SK-N-SH (cell line): ENCODE measurements around the gene P2RX4.

Source experiments
- RFX5 ChIP-seq: IDR thresholded peaks from 2 replicates; pipeline ENCODE4 v1.6.1; 2012; ENCODE audit warnings: mild to moderate bottlenecking, improper control_type of control experiment, low read length
- TF ChIP-seq, protein P1 (sequence below): IDR thresholded peaks from 2 replicates; pipeline ENCODE4 v1.6.1; 2012; ENCODE audit warnings: mild to moderate bottlenecking, low read depth, low read length, moderate library complexity
- TF ChIP-seq, protein P2 (sequence below): fragments of 200-600 bp; sonication (generic); IDR thresholded peaks from 2 replicates; pipeline ENCODE4 v1.6.1; 2017; ENCODE audit warnings: antibody characterized with exemption, mild to moderate bottlenecking, moderate library complexity

DNA sequence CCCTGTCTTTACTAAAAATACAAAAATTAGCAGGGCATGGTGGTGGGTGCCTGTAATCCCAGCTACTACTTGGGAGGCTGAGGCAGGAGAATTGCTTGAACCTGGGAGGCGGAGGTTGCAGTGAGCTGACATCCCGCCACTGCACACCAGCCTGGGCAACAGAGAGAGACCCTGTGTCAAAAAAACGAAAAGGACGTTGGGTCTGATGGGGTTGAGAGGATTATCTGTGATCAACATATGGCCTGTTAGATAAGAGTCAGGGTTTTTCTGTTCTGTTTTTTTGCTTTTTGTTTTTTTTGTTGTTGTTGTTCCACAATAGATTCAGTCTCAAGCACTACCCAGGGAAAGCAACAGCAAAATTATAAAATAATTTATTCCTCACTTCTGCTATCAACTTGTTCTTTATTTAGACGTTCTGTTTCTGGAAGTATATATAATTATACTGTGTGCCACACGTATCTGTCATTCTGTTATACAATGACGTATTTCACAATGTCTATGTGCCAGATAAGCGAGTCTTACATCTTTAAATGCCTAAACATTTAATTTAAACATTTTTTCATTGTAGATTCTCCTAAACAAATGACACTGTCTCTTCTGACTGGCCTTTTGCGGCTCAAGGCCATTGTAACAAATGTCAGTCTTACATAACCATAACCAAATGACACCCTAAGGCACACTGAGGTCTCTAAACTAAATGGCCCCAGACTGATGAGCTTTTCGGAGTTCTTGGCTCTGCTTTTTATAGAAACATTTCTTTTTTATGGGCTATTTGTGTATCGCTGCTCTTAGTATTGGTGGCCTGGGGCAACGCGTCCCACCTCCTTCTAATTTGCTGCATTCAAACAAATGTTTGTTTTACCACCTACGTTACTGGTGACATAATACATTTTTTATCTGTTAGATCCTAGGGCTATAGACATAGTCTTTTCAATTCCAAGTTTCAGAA lies 7.2 kb upstream of the P2RX4 start:
- TF ChIP-seq, protein P1, sequence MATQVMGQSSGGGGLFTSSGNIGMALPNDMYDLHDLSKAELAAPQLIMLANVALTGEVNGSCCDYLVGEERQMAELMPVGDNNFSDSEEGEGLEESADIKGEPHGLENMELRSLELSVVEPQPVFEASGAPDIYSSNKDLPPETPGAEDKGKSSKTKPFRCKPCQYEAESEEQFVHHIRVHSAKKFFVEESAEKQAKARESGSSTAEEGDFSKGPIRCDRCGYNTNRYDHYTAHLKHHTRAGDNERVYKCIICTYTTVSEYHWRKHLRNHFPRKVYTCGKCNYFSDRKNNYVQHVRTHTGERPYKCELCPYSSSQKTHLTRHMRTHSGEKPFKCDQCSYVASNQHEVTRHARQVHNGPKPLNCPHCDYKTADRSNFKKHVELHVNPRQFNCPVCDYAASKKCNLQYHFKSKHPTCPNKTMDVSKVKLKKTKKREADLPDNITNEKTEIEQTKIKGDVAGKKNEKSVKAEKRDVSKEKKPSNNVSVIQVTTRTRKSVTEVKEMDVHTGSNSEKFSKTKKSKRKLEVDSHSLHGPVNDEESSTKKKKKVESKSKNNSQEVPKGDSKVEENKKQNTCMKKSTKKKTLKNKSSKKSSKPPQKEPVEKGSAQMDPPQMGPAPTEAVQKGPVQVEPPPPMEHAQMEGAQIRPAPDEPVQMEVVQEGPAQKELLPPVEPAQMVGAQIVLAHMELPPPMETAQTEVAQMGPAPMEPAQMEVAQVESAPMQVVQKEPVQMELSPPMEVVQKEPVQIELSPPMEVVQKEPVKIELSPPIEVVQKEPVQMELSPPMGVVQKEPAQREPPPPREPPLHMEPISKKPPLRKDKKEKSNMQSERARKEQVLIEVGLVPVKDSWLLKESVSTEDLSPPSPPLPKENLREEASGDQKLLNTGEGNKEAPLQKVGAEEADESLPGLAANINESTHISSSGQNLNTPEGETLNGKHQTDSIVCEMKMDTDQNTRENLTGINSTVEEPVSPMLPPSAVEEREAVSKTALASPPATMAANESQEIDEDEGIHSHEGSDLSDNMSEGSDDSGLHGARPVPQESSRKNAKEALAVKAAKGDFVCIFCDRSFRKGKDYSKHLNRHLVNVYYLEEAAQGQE, result no peak
- TF ChIP-seq, protein P2, sequence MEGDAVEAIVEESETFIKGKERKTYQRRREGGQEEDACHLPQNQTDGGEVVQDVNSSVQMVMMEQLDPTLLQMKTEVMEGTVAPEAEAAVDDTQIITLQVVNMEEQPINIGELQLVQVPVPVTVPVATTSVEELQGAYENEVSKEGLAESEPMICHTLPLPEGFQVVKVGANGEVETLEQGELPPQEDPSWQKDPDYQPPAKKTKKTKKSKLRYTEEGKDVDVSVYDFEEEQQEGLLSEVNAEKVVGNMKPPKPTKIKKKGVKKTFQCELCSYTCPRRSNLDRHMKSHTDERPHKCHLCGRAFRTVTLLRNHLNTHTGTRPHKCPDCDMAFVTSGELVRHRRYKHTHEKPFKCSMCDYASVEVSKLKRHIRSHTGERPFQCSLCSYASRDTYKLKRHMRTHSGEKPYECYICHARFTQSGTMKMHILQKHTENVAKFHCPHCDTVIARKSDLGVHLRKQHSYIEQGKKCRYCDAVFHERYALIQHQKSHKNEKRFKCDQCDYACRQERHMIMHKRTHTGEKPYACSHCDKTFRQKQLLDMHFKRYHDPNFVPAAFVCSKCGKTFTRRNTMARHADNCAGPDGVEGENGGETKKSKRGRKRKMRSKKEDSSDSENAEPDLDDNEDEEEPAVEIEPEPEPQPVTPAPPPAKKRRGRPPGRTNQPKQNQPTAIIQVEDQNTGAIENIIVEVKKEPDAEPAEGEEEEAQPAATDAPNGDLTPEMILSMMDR, result no peak
- peak; percentile 48 for TF ChIP-seq RFX5
